GM18873 (cell line): ENCODE results near the gene PIF1.
"Not testable (repeated sequence)": the region's sequence is repeated elsewhere in the genome, so short reads cannot be mapped to it uniquely, and the experiment has no call there.

ENCODE experiments used
- ATAC-seq: cut with Tn5 transposase; IDR thresholded peaks from one replicate; pipeline ENCODE4 v1.9.1; 2021; ENCODE audit warnings: mild to moderate bottlenecking, moderate library complexity, moderate number of reproducible peaks; ENCODE audit not compliant: unreplicated experiment, low FRiP score

PIF1 gene

GRCh38 chr15:64847876-64848716 lies 22.6 kb upstream of the PIF1 start:
- ATAC-seq = no peak

- ATAC-seq = no peak
Measured at GRCh38 chr15:64847448-64847847, 22.0 kb upstream of the PIF1 start.

GRCh38 chr15:64847016-64847415 lies 21.6 kb upstream of the PIF1 start:
- ATAC-seq = no peak

GRCh38 chr15:64845831-64846595 lies 20.6 kb upstream of the PIF1 start:
- no peak for ATAC-seq

GRCh38 chr15:64845183-64845611 lies 19.8 kb upstream of the PIF1 start:
- ATAC-seq = no peak

- no peak for ATAC-seq
Measured at GRCh38 chr15:64844576-64845145, 19.2 kb upstream of the PIF1 start.

- ATAC-seq = no peak
Measured at GRCh38 chr15:64843991-64844390, 18.5 kb upstream of the PIF1 start.

- no peak for ATAC-seq
Measured at GRCh38 chr15:64842986-64843561, 17.6 kb upstream of the PIF1 start.

- ATAC-seq = no peak
Measured at GRCh38 chr15:64842096-64842939, 16.9 kb upstream of the PIF1 start.

- ATAC-seq = peak; percentile 45
Measured at GRCh38 chr15:64841344-64842095, 16.1 kb upstream of the PIF1 start, which contains the start of gene PLEKHO2. TSS of gene PLEKHO2 (plus strand) at chr15:64841915. CDS start at chr15:64842017, 102 bp downstream.

GRCh38 chr15:64841060-64841343 lies 15.6 kb upstream of the PIF1 start:
- no peak for ATAC-seq

GRCh38 chr15:64837502-64837901 lies 12.1 kb upstream of the PIF1 start:
- ATAC-seq = no peak

GRCh38 chr15:64836023-64836536 lies 10.6 kb upstream of the PIF1 start:
- no peak for ATAC-seq

- ATAC-seq = no peak
Measured at GRCh38 chr15:64833690-64834089, 8.2 kb upstream of the PIF1 start.

GRCh38 chr15:64828985-64829384 lies 3.5 kb upstream of the PIF1 start:
- no peak for ATAC-seq

GRCh38 chr15:64824929-64825430 lies 467 bp downstream of the PIF1 start:
- ATAC-seq = no peak

GRCh38 chr15:64816452-64816851 lies 9.0 kb downstream of the PIF1 start:
- ATAC-seq = no peak

- ATAC-seq = not testable (repeated sequence)
Measured at GRCh38 chr15:64814965-64815364, 10.5 kb downstream of the PIF1 start.

GRCh38 chr15:64814283-64814682 lies 11.2 kb downstream of the PIF1 start:
- ATAC-seq = not testable (repeated sequence)
